HepG2 (cell line): ENCODE results near the gene IRX2. TPM values are rescaled to one million over a fixed set of nuclear protein-coding genes. Genes with fewer than 3 reads are reported as not detected.

Experiments used
- ATAC-seq: fragments of 200-7000 bp; cut with Tn5 transposase; 3 replicates; pipeline ENCODE4 v1.9.1; 2020; ENCODE audit warnings: mild to moderate bottlenecking, moderate library complexity
- BruUV-seq: library from RNA; stranded (reverse); fragments of 400-500 nt; replicated peaks from 2 replicates; lab custom pipeline; 2021; lab: Mats Ljungman, UMichigan
- CTCF ChIA-PET: fragments of 300-600 bp; formaldehyde crosslinking; extraction: SDS; loops from one replicate; lab custom pipeline; 2021; ENCODE audit warnings: low total read pairs, inconsistent platforms, low intra/inter-chr PET ratio; lab: Yijun Ruan, JAX
- POLR2A ChIA-PET: fragments of 350-600 bp; sonication (Branson Sonifier 250); formaldehyde crosslinking; loops from one replicate; lab custom pipeline; 2020; ENCODE audit warnings: antibody characterized with exemption, inconsistent platforms; lab: Yijun Ruan, JAX
- DNase-seq: peaks from one replicate; pipeline ENCODE4 v3.0.0-alpha.2; 2015; ENCODE audit warnings: low spot score
- FAIRE-seq: peaks from 3 replicates; lab custom pipeline; 2011; peaks lifted over from hg19 to GRCh38; lab: Jason Lieb, UNC
- H2AFZ ChIP-seq: one replicate; pipeline ENCODE4 v1.6.1; 2011; ENCODE audit warnings: low read length, inconsistent platforms
- H3K27ac ChIP-seq: fragments of 300-600 bp; 3 replicates; pipeline ENCODE4 v1.8.0; 2011; ENCODE audit warnings: mixed run types, mild to moderate bottlenecking, mixed read lengths, low read length, inconsistent platforms; ENCODE audit not compliant: insufficient read depth; ENCODE audit errors: extremely low read length
- H3K27me3 ChIP-seq, 2 experiments: fragments of 200-600 bp in 1 of 2; 2 replicates in 1 of 2; 3 replicates in 1 of 2; pipeline versions ENCODE4 v1.6.0 to v1.8.0; 2011; ENCODE audit warnings: low read length in 2 of 2, mild to moderate bottlenecking in 2 of 2, moderate library complexity in 2 of 2, inconsistent platforms in 1 of 2; ENCODE audit not compliant: insufficient read depth in 2 of 2, control insufficient read depth in 1 of 2
- H3K36me3 ChIP-seq, 2 experiments: fragments of 200-600 bp in 1 of 2; replicated peaks in 1 of 2; 2 replicates in 1 of 2; 3 replicates in 1 of 2; pipeline versions ENCODE4 v1.5.1 to v1.8.0; 2011; ENCODE audit warnings: low read length in 2 of 2, inconsistent platforms in 1 of 2; ENCODE audit not compliant: insufficient read depth in 2 of 2, control insufficient read depth in 1 of 2
- H3K4me1 ChIP-seq: 2 replicates; pipeline ENCODE4 v1.5.1; 2012; ENCODE audit warnings: low read length, inconsistent platforms; ENCODE audit not compliant: insufficient read depth
- H3K4me2 ChIP-seq: 2 replicates; pipeline ENCODE4 v1.6.0; 2011; ENCODE audit warnings: low read depth, low read length, inconsistent platforms
- H3K4me3 ChIP-seq, 3 experiments: fragments of 200-600 bp in 1 of 3; sonication (generic), shearing (Covaris generic) in 1 of 3; replicated peaks in 1 of 3; 2 replicates each; pipeline ENCODE4 v1.5.1; 2011 to 2016; ENCODE audit warnings: low read length in 3 of 3, inconsistent platforms in 2 of 3, low read depth in 2 of 3, mild to moderate bottlenecking in 2 of 3, control low read depth in 1 of 3, mixed read lengths in 1 of 3; ENCODE audit not compliant: insufficient read depth in 1 of 3
- H3K79me2 ChIP-seq: one replicate; pipeline ENCODE4 v1.6.1; 2011; ENCODE audit warnings: low read length, inconsistent platforms; ENCODE audit not compliant: insufficient read depth
- H3K9ac ChIP-seq: 2 replicates; pipeline ENCODE4 v1.6.0; 2011; ENCODE audit warnings: mild to moderate bottlenecking, low read depth, low read length, inconsistent platforms; ENCODE audit not compliant: insufficient read depth
- H3K9me3 ChIP-seq: 2 replicates; pipeline ENCODE4 v1.5.1; 2012; ENCODE audit warnings: mild to moderate bottlenecking, low read length
- H4K20me1 ChIP-seq: 2 replicates; pipeline ENCODE4 v1.6.0; 2011; ENCODE audit warnings: inconsistent platforms, mild to moderate bottlenecking, low read length, moderate library complexity; ENCODE audit not compliant: insufficient read depth
- ZNF138 ChIP-seq: sonication (generic); formaldehyde crosslinking; IDR thresholded peaks from 2 replicates; pipeline ENCODE4 v1.5.0; 2020; ENCODE audit warnings: mild to moderate bottlenecking, low read depth, missing genetic modification reagents
- ZNF232 ChIP-seq: sonication (generic); formaldehyde crosslinking; IDR thresholded peaks from 2 replicates; pipeline ENCODE4 v1.4.0; 2020; ENCODE audit warnings: missing genetic modification reagents, borderline replicate concordance
- WGBS: methylation state at CpG from one replicate; pipeline ENCODE4 v1.1.6; 2017; ENCODE audit warnings: low lambda C conversion rate; 5-methylcytosine and 5-hydroxymethylcytosine counted together
- in situ Hi-C: cut with HindIII; loops from 2 replicates; pipeline ENCODE4 v1.10.0; 2017; ENCODE audit warnings: low pct_unique_long_range_greater_than_20kb; ENCODE audit not compliant: extremely low pct_ligation_motif_present
- intact Hi-C: fragments of 100-400 bp; cut with micrococcal nuclease; formaldehyde crosslinking; loops from one replicate; pipeline ENCODE4 v1.10.0; 2022; ENCODE audit not compliant: unreplicated experiment
- polyA plus RNA-seq, 8 experiments: library from polyadenylated mRNA; depleted of rRNA in 3 of 8; stranded (reverse) in 7 of 8; unstranded in 1 of 8; fragments of >200 nt; fragmentation: Illumina TruSeq in 4 of 8; extraction: Trizol in 4 of 8; gene quantifications; 2 replicates each; pipeline versions ENCODE4 v1.2.1 to v1.2.3, GENCODE V29; 2011 to 2016; ENCODE audit warnings: low read depth in 4 of 8, missing spikeins in 1 of 8, mixed read lengths in 1 of 8; ENCODE audit not compliant: insufficient read depth in 1 of 8
- total RNA-seq, 5 experiments: library from RNA; depleted of rRNA; stranded (reverse); fragments of >200 nt; fragmentation: Illumina TruSeq; extraction: Trizol; gene quantifications; 2 replicates each; pipeline ENCODE4 v1.2.3, GENCODE V29; 2016; ENCODE audit warnings: low read depth in 1 of 5
- TF ChIP-seq, protein P1 (sequence below): sonication (generic); formaldehyde crosslinking; IDR thresholded peaks from 2 replicates; pipeline ENCODE4 v1.5.1; 2020; ENCODE audit warnings: missing genetic modification reagents, mild to moderate bottlenecking, borderline replicate concordance
- TF ChIP-seq, protein P2 (sequence below): sonication (generic); formaldehyde crosslinking; IDR thresholded peaks from 2 replicates; pipeline ENCODE4 v1.4.0; 2020; ENCODE audit warnings: mild to moderate bottlenecking, missing genetic modification reagents, borderline replicate concordance
- TF ChIP-seq, protein P3 (sequence below): sonication (generic); formaldehyde crosslinking; conservative IDR thresholded peaks from 2 replicates; pipeline ENCODE4 v1.4.0; 2020; ENCODE audit warnings: missing genetic modification reagents
- TF ChIP-seq, protein P4 (sequence below): sonication (generic); formaldehyde crosslinking; IDR thresholded peaks from 2 replicates; pipeline ENCODE4 v1.5.0; 2020; ENCODE audit warnings: mild to moderate bottlenecking, missing genetic modification reagents, borderline replicate concordance

IRX2 gene
- total and polyA plus RNA-seq, 2 of the 13 experiments (the other 11 are each of a cell fraction or from before 2014, with no cell fraction given), result not detected

DNA sequence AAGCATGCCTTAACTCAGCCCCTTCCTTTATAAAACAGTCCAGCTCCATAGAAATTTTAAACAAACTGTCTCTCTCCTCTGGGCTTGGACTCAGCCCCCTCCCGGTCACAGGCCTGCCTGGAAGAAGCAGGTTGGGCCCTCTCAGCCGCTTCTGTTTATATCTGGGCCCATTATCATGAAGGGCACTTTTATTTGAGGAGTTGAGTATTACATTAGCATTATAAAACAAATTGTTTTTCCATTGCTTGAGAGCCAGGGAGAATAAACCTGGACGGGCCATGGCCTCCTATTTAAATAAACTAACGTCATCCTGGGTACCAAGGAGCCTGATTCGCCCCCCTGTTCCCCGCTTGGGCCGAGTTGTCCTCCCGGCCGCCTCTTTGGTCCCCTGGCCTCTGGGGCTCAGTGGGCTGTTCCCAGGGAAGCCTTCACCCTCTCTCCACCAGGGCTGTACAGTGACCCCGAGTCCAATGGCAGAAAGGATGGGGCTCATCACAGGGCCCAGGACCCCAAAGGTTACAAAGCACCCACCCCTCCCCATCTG is 13.2 kb downstream of the IRX2 start:
- H2AFZ ChIP-seq, result no peak overlapping the region
- 11% methylated on average over 7 of the region's 10 CpGs for WGBS
- H3K27ac ChIP-seq, result no peak overlapping the region
- no peaks in the 10 kb centered on the region for H4K20me1 ChIP-seq
- H3K27me3 ChIP-seq, result peaks cover 0 to 24% of the 10 kb centered on the region in 2 experiments; a peak in 4 of 5 replicates
- DNase-seq, result no peak
- no peak for ATAC-seq
- in situ Hi-C loops, result loop anchor here (25.0 kb wide), 1 partner anchor 526 kb away; no protein-coding TSS in a partner anchor
- BruUV-seq, result no TSS peak
- intact Hi-C loops, result no loop called here
- no peak overlapping the region for H3K4me2 ChIP-seq
- no peak for FAIRE-seq
- ChIA-PET CTCF (no interaction called here), POLR2A (no interaction called here)
- H3K9me3 ChIP-seq, result no peaks in the 10 kb centered on the region
- no peaks in the 10 kb centered on the region for H3K36me3 ChIP-seq
- no peaks in the 10 kb centered on the region for H3K4me1 ChIP-seq
- no peak overlapping the region for H3K9ac ChIP-seq
- no peak overlapping the region for H3K4me3 ChIP-seq
- H3K79me2 ChIP-seq, result no peaks in the 10 kb centered on the region
- TF ChIP-seq, protein P1, sequence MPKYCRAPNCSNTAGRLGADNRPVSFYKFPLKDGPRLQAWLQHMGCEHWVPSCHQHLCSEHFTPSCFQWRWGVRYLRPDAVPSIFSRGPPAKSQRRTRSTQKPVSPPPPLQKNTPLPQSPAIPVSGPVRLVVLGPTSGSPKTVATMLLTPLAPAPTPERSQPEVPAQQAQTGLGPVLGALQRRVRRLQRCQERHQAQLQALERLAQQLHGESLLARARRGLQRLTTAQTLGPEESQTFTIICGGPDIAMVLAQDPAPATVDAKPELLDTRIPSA (CRISPR knock-in tag), result no peak
- TF ChIP-seq, protein P2, sequence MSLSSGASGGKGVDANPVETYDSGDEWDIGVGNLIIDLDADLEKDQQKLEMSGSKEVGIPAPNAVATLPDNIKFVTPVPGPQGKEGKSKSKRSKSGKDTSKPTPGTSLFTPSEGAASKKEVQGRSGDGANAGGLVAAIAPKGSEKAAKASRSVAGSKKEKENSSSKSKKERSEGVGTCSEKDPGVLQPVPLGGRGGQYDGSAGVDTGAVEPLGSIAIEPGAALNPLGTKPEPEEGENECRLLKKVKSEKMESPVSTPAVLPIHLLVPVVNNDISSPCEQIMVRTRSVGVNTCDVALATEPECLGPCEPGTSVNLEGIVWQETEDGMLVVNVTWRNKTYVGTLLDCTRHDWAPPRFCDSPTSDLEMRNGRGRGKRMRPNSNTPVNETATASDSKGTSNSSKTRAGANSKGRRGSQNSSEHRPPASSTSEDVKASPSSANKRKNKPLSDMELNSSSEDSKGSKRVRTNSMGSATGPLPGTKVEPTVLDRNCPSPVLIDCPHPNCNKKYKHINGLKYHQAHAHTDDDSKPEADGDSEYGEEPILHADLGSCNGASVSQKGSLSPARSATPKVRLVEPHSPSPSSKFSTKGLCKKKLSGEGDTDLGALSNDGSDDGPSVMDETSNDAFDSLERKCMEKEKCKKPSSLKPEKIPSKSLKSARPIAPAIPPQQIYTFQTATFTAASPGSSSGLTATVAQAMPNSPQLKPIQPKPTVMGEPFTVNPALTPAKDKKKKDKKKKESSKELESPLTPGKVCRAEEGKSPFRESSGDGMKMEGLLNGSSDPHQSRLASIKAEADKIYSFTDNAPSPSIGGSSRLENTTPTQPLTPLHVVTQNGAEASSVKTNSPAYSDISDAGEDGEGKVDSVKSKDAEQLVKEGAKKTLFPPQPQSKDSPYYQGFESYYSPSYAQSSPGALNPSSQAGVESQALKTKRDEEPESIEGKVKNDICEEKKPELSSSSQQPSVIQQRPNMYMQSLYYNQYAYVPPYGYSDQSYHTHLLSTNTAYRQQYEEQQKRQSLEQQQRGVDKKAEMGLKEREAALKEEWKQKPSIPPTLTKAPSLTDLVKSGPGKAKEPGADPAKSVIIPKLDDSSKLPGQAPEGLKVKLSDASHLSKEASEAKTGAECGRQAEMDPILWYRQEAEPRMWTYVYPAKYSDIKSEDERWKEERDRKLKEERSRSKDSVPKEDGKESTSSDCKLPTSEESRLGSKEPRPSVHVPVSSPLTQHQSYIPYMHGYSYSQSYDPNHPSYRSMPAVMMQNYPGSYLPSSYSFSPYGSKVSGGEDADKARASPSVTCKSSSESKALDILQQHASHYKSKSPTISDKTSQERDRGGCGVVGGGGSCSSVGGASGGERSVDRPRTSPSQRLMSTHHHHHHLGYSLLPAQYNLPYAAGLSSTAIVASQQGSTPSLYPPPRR, result no peak
- TF ChIP-seq, protein P3, sequence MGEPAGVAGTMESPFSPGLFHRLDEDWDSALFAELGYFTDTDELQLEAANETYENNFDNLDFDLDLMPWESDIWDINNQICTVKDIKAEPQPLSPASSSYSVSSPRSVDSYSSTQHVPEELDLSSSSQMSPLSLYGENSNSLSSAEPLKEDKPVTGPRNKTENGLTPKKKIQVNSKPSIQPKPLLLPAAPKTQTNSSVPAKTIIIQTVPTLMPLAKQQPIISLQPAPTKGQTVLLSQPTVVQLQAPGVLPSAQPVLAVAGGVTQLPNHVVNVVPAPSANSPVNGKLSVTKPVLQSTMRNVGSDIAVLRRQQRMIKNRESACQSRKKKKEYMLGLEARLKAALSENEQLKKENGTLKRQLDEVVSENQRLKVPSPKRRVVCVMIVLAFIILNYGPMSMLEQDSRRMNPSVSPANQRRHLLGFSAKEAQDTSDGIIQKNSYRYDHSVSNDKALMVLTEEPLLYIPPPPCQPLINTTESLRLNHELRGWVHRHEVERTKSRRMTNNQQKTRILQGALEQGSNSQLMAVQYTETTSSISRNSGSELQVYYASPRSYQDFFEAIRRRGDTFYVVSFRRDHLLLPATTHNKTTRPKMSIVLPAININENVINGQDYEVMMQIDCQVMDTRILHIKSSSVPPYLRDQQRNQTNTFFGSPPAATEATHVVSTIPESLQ (CRISPR knock-in tag), result no peak
- TF ChIP-seq ZNF138 (CRISPR knock-in tag) (no peak), ZNF232 (no peak)
- TF ChIP-seq, protein P4, sequence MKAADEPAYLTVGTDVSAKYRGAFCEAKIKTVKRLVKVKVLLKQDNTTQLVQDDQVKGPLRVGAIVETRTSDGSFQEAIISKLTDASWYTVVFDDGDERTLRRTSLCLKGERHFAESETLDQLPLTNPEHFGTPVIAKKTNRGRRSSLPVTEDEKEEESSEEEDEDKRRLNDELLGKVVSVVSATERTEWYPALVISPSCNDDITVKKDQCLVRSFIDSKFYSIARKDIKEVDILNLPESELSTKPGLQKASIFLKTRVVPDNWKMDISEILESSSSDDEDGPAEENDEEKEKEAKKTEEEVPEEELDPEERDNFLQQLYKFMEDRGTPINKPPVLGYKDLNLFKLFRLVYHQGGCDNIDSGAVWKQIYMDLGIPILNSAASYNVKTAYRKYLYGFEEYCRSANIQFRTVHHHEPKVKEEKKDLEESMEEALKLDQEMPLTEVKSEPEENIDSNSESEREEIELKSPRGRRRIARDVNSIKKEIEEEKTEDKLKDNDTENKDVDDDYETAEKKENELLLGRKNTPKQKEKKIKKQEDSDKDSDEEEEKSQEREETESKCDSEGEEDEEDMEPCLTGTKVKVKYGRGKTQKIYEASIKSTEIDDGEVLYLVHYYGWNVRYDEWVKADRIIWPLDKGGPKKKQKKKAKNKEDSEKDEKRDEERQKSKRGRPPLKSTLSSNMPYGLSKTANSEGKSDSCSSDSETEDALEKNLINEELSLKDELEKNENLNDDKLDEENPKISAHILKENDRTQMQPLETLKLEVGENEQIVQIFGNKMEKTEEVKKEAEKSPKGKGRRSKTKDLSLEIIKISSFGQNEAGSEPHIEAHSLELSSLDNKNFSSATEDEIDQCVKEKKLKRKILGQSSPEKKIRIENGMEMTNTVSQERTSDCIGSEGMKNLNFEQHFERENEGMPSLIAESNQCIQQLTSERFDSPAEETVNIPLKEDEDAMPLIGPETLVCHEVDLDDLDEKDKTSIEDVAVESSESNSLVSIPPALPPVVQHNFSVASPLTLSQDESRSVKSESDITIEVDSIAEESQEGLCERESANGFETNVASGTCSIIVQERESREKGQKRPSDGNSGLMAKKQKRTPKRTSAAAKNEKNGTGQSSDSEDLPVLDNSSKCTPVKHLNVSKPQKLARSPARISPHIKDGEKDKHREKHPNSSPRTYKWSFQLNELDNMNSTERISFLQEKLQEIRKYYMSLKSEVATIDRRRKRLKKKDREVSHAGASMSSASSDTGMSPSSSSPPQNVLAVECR (CRISPR knock-in tag), result no peak
